Embryonic facial prominence (tissue), 1 donor: ENCODE measurements around the gene FSCN2.

Experiments
- DNase-seq: peaks from one replicate; pipeline ENCODE4 v3.0.0-alpha.2; 2016; ENCODE audit errors: extremely low spot score

FSCN2 gene

DNA sequence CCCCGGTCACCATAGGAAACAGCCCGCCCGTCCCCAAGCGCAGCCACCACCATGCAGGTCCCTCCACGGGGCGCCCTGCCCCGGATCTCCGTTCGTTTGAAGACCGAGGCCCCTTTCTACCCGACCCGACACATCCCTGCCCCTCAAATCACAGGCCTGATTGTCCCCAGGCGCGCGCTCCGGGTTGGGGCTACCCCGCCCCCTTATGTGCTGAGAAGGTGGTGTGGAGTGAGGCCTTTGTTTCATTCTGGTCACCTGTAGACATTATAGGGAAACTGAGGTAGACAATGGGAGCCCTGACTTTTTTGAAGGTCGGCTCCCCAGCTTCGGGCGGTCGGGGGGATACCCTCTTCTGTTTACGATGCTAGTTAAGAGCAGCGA lies 14.8 kb upstream of the FSCN2 start:
- no peak for DNase-seq

DNA sequence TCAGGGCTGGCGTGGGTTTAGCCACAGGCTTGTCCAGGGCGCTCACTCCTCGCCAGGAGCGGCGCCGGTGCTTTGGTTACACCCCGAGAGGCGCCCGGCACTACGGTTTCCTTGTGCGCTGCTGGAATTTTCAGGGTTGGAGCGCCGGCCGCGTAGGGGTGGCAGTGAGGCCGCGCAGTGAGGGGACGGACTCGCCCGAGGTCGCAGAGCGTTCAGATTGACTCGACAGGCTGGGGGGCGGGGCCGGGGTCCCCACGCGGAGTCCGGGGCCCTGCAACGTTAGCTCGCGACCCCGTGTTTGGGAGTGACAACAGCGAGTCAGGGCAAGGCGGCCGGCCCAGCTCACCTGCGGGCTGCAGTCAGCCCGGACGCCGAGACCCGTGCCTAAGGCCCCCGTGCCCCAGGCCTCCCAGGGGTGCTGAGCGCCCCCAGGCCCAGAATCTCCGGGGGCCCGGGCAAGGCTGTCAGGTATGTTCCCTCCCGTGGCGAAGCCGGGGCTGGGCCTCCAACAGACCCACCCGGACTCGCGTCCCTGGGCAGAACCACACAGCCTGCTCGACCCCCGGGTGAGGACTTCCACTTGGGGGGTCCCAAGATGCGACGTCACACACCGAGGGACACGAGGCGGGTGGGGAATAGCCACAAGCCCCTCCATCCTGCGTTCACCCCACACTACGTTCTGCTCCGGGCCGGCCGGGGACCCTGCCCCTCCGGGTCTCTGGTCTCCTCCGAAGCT lies 14.3 kb upstream of the FSCN2 start:
- no peak for DNase-seq

DNA sequence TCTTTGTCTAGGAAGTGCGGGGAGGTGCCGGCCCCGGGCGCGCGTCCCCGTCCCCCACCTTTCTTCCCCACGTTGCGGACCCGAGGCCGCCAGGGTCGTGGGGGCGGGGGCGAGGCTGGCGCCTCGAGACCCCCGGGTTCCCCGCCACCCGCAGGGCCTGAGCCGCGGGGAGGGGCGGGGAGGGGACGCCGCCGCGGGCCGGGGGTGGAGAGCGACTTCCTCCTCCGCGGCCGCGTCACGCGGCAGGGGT lies 13.8 kb upstream of the FSCN2 start:
- no peak for DNase-seq

- DNase-seq = no peak
Observed at GRCh38 chr17:81514739-81515529, 13.2 kb upstream of the FSCN2 start.

GRCh38 chr17:81515530-81516041 lies 12.6 kb upstream of the FSCN2 start:
- no peak for DNase-seq

GRCh38 chr17:81516439-81516838 lies 11.7 kb upstream of the FSCN2 start:
- no peak for DNase-seq

DNA sequence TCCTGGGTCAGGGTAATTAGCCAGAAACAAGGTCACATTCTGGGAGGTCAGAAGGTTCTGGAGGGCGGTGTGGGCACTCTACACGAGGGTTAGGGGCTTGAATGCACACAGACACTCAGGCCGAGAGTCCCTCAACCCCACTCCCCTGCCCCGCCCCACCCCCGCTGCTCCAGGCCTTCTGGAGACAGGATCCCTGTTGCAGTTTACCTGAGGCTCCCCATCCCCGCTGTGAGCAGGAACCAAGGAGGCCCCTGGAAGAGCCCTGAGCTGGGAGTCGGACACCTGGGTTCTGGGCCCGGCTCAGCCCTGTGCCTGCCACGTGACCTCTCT lies 11.2 kb upstream of the FSCN2 start:
- no peak for DNase-seq

GRCh38 chr17:81517339-81518112 lies 10.7 kb upstream of the FSCN2 start:
- DNase-seq = no peak

DNA sequence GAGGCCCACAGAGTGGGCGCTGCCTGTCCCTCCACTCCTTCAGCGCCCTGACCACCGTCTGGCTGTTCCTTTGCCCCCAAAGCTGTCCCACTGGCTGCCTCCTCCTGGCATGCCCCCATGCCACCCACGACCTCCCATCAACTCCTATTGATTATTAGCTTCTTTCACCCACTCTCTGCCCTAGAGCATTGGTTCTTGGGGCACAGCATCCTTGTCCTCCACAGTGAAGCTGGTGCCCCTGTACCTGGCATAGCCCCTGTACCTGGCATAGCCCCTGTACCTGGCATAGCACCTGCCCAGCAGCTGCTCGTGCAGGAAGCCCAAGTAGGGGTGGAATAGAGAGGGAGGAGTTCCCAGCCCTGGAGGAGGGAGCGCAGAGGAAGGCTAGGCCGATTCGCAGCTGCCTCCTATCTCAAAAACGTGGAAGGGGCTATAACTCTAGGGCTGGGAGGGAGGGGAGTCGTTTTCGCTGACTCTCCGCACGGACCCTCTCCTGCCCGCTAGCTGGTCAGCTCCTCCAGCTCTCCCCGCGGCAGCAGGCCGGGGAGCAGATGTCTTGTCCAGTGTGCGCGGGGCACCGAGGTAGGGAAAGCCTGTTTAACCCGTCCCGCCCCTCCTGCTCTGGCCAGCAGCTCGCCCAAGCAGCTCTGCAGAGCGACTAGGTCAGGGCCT lies 9.9 kb upstream of the FSCN2 start:
- DNase-seq = no peak

DNA sequence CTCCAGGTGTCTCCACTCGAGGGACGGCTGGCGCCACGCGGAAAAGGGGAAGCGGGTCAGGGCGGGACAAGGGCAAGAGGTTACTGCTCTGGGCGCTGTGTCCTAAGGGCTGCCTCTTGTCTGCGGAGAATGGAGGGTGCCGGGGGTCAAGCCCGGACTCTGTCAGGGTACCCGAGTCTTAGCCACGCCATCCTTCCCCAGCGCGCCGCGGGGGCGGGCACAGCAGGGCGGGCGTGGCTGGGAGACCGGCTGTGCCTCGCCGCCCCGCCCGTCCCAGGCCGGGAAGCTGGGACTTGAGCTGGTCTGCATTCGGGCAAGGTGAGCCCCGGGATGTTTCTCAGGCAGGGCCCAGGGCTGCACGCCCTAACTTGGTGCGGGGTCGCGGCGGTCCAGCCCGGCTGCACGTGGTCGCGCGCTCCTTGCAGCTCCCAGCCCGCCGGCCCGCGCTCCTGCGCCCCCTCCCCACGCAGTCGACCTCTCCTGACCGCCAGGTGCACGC lies 9.3 kb upstream of the FSCN2 start:
- DNase-seq = no peak

DNA sequence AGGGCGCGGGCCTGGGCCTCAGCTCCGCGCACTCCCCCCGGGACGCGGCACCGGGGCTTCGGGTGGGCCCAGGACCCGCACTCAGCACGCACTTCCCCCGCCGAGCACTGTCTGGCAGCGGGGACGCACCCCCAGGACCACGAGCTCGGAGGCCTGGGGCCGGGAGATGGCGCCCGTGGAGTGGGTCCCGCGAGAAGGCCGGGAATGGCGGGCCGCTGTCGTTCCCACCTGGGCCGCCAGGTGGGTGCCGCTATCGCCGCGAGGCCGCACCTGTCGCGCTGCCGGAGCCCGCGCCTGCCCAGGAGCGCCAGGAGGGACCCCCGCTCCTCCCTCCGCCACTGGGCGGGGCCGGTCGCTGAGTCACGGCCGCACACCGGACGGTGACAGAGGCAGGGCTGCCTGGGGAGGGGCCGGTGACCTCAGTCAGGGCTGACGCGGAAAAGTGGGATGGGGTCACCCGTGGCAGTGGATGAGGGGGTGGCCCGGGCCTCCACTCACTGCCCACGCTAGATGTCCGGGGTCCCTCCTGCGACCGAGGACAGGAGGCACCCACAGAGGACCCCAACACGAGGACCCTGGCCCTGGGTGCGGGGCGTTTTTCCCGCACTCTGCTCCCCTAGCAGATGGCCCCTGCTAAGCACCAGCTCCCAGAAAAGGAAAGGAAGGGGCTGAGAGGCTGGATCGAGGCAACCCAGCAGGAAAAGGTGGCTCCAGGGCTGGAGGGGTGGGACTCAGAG lies 8.7 kb upstream of the FSCN2 start:
- DNase-seq = no peak

DNA sequence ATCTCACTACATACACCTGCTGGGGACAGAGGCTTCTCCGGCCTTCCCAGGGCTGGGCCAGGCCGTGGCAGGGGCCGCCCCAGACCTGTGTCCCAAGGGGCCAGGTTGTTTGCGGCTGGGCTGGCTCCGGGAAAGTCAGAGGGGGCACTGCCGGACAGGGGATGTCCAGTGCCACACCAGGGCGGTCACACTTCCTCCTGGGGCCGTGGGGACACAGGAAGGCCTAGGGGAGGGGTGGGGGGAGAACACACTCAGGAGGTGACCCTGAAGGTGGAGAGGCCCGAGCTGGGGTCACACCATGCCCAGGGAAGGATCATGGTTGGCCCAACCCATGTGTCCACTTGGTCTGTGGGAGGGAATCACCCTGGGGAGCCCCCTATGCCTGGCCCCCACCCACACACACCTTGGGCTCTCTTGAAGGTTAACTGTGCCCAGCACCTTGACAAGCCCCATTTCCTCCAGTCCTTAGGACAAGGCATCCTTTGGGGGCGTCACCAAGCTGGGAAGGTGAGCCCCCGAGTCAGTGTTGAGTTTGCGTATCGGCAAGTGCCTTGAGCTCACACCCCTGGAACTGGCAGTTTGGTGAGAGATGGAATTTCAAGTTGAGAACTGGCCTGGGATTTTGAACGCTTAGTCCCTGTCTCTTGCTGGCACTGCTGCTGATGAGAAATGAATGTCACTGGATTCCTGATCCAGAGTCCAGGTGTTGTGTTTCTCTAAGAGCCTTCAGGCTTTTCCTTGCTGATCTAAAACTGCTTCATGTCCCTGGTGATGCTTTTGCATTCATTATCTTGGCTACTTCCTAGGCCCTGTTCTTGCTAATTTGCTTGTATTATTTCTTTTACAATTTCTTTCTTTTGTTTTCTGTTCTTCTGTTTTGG lies 7.9 kb upstream of the FSCN2 start:
- DNase-seq = no peak

- DNase-seq = no peak
Observed at GRCh38 chr17:81522491-81523401, 5.4 kb upstream of the FSCN2 start.

DNA sequence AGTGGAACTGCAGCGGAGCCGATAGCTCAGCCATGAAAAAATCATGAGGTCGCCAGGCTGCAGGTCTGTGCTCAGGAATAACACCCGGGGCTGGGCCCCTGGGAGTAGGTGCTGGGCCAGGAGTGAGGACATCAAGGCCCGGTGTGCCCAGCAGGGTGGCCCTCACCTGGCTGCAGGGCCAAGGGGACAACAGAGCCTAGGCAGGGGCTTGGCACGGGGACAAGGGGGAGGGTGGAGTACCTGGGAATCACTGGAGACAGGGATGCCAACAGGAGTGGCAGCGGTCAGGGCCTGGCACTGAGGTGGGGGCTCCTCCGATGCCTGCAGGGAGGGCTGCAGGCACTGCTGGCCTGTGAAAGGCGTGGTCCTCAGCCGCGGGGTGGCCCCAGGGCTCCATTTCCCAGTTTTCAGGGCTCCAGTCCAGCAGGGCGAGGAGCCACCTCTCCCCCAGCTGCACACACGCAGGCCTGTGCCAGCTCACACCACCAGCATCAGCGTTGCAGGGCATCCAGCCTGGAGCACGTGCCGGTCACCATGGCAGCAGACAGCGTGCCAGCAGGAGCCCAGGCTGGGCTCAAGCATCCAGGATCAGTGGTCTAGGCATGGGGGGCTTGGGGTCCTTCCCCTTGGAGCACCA lies 4.7 kb upstream of the FSCN2 start:
- no peak for DNase-seq

GRCh38 chr17:81524039-81524864 lies 3.9 kb upstream of the FSCN2 start:
- DNase-seq = no peak

GRCh38 chr17:81524865-81525159 lies 3.4 kb upstream of the FSCN2 start:
- no peak for DNase-seq

DNA sequence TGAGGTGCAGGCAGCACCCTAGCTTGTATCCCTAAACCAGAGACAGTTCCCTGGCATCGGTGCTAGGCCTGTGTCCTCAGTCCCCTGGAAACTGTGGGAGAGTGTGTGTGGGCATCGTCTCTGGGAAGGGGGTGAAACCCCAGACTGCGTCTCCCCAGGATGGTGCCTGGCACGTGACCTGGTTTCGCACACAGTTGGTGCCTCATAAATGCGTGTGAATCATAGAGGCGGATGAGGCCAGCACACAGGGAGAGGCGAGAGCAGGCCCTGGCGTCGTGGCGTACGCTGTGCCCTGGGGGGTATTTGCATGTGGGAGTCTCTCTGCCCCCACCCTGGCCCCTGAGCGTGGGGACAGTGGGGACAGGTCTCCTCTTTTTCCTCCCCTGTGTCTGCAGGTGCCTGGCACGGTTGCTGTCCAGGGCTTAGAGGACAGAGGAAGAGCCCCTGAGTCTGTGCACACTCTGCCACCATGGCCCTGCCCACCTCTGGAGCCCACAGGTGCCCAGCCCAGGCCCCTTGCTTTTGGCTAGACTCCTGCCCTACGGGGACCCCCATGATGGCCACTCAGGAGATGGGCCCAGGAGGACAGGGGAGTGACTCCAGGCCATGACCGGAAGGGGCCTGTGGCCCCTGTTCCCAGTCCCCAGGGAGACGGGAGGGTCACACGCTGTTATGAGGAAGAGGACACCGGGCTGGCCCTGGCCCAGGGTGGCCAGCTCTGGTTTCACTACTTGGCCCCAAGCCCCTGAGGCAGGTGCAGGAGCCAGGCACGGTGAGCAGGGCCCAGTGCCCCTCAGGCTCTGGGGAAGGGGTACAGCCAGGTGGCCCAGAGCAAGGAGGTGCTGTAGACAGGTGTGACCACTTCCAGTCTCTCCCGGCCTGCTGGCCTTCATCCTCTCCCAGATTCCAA lies 1.3 kb upstream of the FSCN2 start:
- no peak for DNase-seq
